ENCODE data around the gene PAX5. TPM values are rescaled to one million over a fixed set of nuclear protein-coding genes. Genes with fewer than 3 reads are reported as not detected.

PAX5 gene
- total and polyA plus RNA-seq, 2 donors (not counting 1 experiment from before 2014, with no cell fraction given): not detected

- Histone ChIP-seq H3K9me3 (ENCODE audit: control insufficient read depth, insufficient read depth, low read depth, low read length) (no peaks in the 10 kb centered on the region), H4K20me1 (ENCODE audit: control insufficient read depth, extremely low read depth, insufficient read depth, low read length) (no peaks in the 10 kb centered on the region), H3K27ac (ENCODE audit: insufficient read depth, low read length) (no peak overlapping the region), H3K79me2 (ENCODE audit: control insufficient read depth, insufficient read depth, low read length) (no peaks in the 10 kb centered on the region), H3K9ac (ENCODE audit: insufficient read depth, low read length) (no peak overlapping the region), H3K36me3 (ENCODE audit: control insufficient read depth, insufficient read depth, low read length) (no peaks in the 10 kb centered on the region), H3K4me2 (ENCODE audit: extremely low read depth, insufficient read depth, low read length) (no peak overlapping the region), H3K4me1 (ENCODE audit: control insufficient read depth, extremely low read depth, insufficient read depth, low read length) (no peaks in the 10 kb centered on the region), H3K27me3 (ENCODE audit: control insufficient read depth, insufficient read depth, low read length) (peaks cover 10% of the 10 kb centered on the region), H3K4me3 (replicated peaks in 1 of 4; ENCODE audit: control extremely low read depth in 1 of 4, insufficient read depth in 1 of 4, low read depth in 3 of 4, low read length in 4 of 4) (no peak overlapping the region), H2AFZ (ENCODE audit: low read length) (no peak overlapping the region)
- peak in 1 of 2 donors; percentile 22 for DNase-seq (ENCODE audit: low read depth in 2 of 2)
- TF ChIP-seq CTCF (conservative IDR thresholded peaks at IDR 0.05 in 1 of 2, IDR thresholded peaks at IDR 0.05 in 1 of 2; ENCODE audit: low read depth in 1 of 2, low read length in 2 of 2) (no peak), EZH2 (IDR thresholded peaks at IDR 0.05; ENCODE audit: low read length, missing control alignments) (no peak)
Observed at GRCh38 chr9:36847781-36848673, 186.0 kb downstream of the PAX5 start.

- TF ChIP-seq CTCF (conservative IDR thresholded peaks at IDR 0.05 in 1 of 2, IDR thresholded peaks at IDR 0.05 in 1 of 2; ENCODE audit: low read depth in 1 of 2, low read length in 2 of 2) (no peak), EZH2 (IDR thresholded peaks at IDR 0.05; ENCODE audit: low read length, missing control alignments) (no peak)
- H3K9me3 ChIP-seq (ENCODE audit: control insufficient read depth, insufficient read depth, low read depth, low read length): no peaks in the 10 kb centered on the region
- no peaks in the 10 kb centered on the region for H3K79me2 ChIP-seq (ENCODE audit: control insufficient read depth, insufficient read depth, low read length)
- H3K4me1 ChIP-seq (ENCODE audit: control insufficient read depth, extremely low read depth, insufficient read depth, low read length): no peaks in the 10 kb centered on the region
- peaks cover 15% of the 10 kb centered on the region for H3K27me3 ChIP-seq (ENCODE audit: control insufficient read depth, insufficient read depth, low read length)
- H4K20me1 ChIP-seq (ENCODE audit: control insufficient read depth, extremely low read depth, insufficient read depth, low read length): no peaks in the 10 kb centered on the region
- H3K27ac ChIP-seq (ENCODE audit: insufficient read depth, low read length): no peak overlapping the region
- H2AFZ ChIP-seq (ENCODE audit: low read length): no peak overlapping the region
- H3K4me2 ChIP-seq (ENCODE audit: extremely low read depth, insufficient read depth, low read length): no peak overlapping the region
- H3K36me3 ChIP-seq (ENCODE audit: control insufficient read depth, insufficient read depth, low read length): no peaks in the 10 kb centered on the region
- no peak overlapping the region for H3K4me3 ChIP-seq (replicated peaks in 1 of 4; ENCODE audit: control extremely low read depth in 1 of 4, insufficient read depth in 1 of 4, low read depth in 3 of 4, low read length in 4 of 4)
- H3K9ac ChIP-seq (ENCODE audit: insufficient read depth, low read length): no peak overlapping the region
- no peak for DNase-seq (ENCODE audit: low read depth in 2 of 2)
Observed at GRCh38 chr9:36846621-36847020, 187.4 kb downstream of the PAX5 start.

- Histone ChIP-seq H2AFZ (ENCODE audit: low read length) (no peak overlapping the region), H3K27ac (ENCODE audit: insufficient read depth, low read length) (no peak overlapping the region), H3K4me2 (ENCODE audit: extremely low read depth, insufficient read depth, low read length) (no peak overlapping the region), H3K9me3 (ENCODE audit: control insufficient read depth, insufficient read depth, low read depth, low read length) (no peaks in the 10 kb centered on the region), H3K4me1 (ENCODE audit: control insufficient read depth, extremely low read depth, insufficient read depth, low read length) (no peaks in the 10 kb centered on the region), H3K36me3 (ENCODE audit: control insufficient read depth, insufficient read depth, low read length) (no peaks in the 10 kb centered on the region), H3K4me3 (replicated peaks in 1 of 4; ENCODE audit: control extremely low read depth in 1 of 4, insufficient read depth in 1 of 4, low read depth in 3 of 4, low read length in 4 of 4) (no peak overlapping the region), H4K20me1 (ENCODE audit: control insufficient read depth, extremely low read depth, insufficient read depth, low read length) (no peaks in the 10 kb centered on the region), H3K79me2 (ENCODE audit: control insufficient read depth, insufficient read depth, low read length) (no peaks in the 10 kb centered on the region), H3K27me3 (ENCODE audit: control insufficient read depth, insufficient read depth, low read length) (peaks cover 15% of the 10 kb centered on the region), H3K9ac (ENCODE audit: insufficient read depth, low read length) (no peak overlapping the region)
- no peak for DNase-seq (ENCODE audit: low read depth in 2 of 2)
- no peak for TF ChIP-seq CTCF (conservative IDR thresholded peaks at IDR 0.05 in 1 of 2, IDR thresholded peaks at IDR 0.05 in 1 of 2; ENCODE audit: low read depth in 1 of 2, low read length in 2 of 2)
- no peak for TF ChIP-seq EZH2 (IDR thresholded peaks at IDR 0.05; ENCODE audit: low read length, missing control alignments)
Observed at GRCh38 chr9:36845844-36846243, 188.2 kb downstream of the PAX5 start.
